ENCODE results near the gene WNT8B.

Gene WNT8B

GRCh38 chr10:100468978-100469377, 6.2 kb downstream of the WNT8B start:
- no peak overlapping the region for H3K9ac ChIP-seq (ENCODE audit: low read depth, low read length, poor library complexity, severe bottlenecking)
- no peaks in the 10 kb centered on the region for H3K9me2 ChIP-seq (replicated peaks; ENCODE audit: low read depth, low read length)
- H3K79me2 ChIP-seq (ENCODE audit: insufficient read depth, low read length) = no peaks in the 10 kb centered on the region
- H3F3A ChIP-seq (ENCODE audit: low read depth) = no peaks in the 10 kb centered on the region
- H3K27me3 ChIP-seq (ENCODE audit: insufficient read depth, low read length, poor library complexity, severe bottlenecking) = no peaks in the 10 kb centered on the region
- H3K4me1 ChIP-seq (ENCODE audit: insufficient read depth, low read length, poor library complexity, severe bottlenecking) = no peaks in the 10 kb centered on the region
- H3K4me3 ChIP-seq (ENCODE audit: low read length, poor library complexity, severe bottlenecking) = no peak overlapping the region
- H4K20me1 ChIP-seq (ENCODE audit: insufficient read depth, low read length, poor library complexity, severe bottlenecking) = no peaks in the 10 kb centered on the region
- H3K4me2 ChIP-seq (ENCODE audit: low read depth, low read length, poor library complexity, severe bottlenecking) = no peak overlapping the region
- no peak overlapping the region for H2AFZ ChIP-seq (ENCODE audit: low read length)
- H3K9me3 ChIP-seq (ENCODE audit: insufficient read depth, low read depth, low read length) = no peaks in the 10 kb centered on the region
- H3K36me3 ChIP-seq (ENCODE audit: insufficient read depth, low read length) = no peaks in the 10 kb centered on the region
- TF ChIP-seq EZH2phosphoT487 (IDR thresholded peaks at IDR 0.05; ENCODE audit: borderline replicate concordance) = no peak
- no peak for TF ChIP-seq CTCF (conservative IDR thresholded peaks at IDR 0.05; ENCODE audit: low read length)

GRCh38 chr10:100469756-100470155, 6.9 kb downstream of the WNT8B start:
- H3K4me1 ChIP-seq (ENCODE audit: insufficient read depth, low read length, poor library complexity, severe bottlenecking) = no peaks in the 10 kb centered on the region
- TF ChIP-seq EZH2phosphoT487 (IDR thresholded peaks at IDR 0.05; ENCODE audit: borderline replicate concordance) (no peak), CTCF (conservative IDR thresholded peaks at IDR 0.05; ENCODE audit: low read length) (no peak)
- H3K79me2 ChIP-seq (ENCODE audit: insufficient read depth, low read length) = no peaks in the 10 kb centered on the region
- no peaks in the 10 kb centered on the region for H4K20me1 ChIP-seq (ENCODE audit: insufficient read depth, low read length, poor library complexity, severe bottlenecking)
- H3K4me3 ChIP-seq (ENCODE audit: low read length, poor library complexity, severe bottlenecking) = no peak overlapping the region
- no peaks in the 10 kb centered on the region for H3F3A ChIP-seq (ENCODE audit: low read depth)
- H3K9me2 ChIP-seq (replicated peaks; ENCODE audit: low read depth, low read length) = no peaks in the 10 kb centered on the region
- no peaks in the 10 kb centered on the region for H3K36me3 ChIP-seq (ENCODE audit: insufficient read depth, low read length)
- no peak overlapping the region for H2AFZ ChIP-seq (ENCODE audit: low read length)
- no peaks in the 10 kb centered on the region for H3K9me3 ChIP-seq (ENCODE audit: insufficient read depth, low read depth, low read length)
- no peaks in the 10 kb centered on the region for H3K27me3 ChIP-seq (ENCODE audit: insufficient read depth, low read length, poor library complexity, severe bottlenecking)
- H3K4me2 ChIP-seq (ENCODE audit: low read depth, low read length, poor library complexity, severe bottlenecking) = no peak overlapping the region
- no peak overlapping the region for H3K9ac ChIP-seq (ENCODE audit: low read depth, low read length, poor library complexity, severe bottlenecking)

- H3K36me3 ChIP-seq (ENCODE audit: insufficient read depth, low read length) = no peaks in the 10 kb centered on the region
- H3K4me2 ChIP-seq (ENCODE audit: low read depth, low read length, poor library complexity, severe bottlenecking) = no peak overlapping the region
- H3K79me2 ChIP-seq (ENCODE audit: insufficient read depth, low read length) = no peaks in the 10 kb centered on the region
- H3K9me3 ChIP-seq (ENCODE audit: insufficient read depth, low read depth, low read length) = no peaks in the 10 kb centered on the region
- TF ChIP-seq EZH2phosphoT487 (IDR thresholded peaks at IDR 0.05; ENCODE audit: borderline replicate concordance) (no peak), CTCF (conservative IDR thresholded peaks at IDR 0.05; ENCODE audit: low read length) (no peak)
- no peaks in the 10 kb centered on the region for H4K20me1 ChIP-seq (ENCODE audit: insufficient read depth, low read length, poor library complexity, severe bottlenecking)
- no peaks in the 10 kb centered on the region for H3K4me1 ChIP-seq (ENCODE audit: insufficient read depth, low read length, poor library complexity, severe bottlenecking)
- H3F3A ChIP-seq (ENCODE audit: low read depth) = no peaks in the 10 kb centered on the region
- H3K9ac ChIP-seq (ENCODE audit: low read depth, low read length, poor library complexity, severe bottlenecking) = no peak overlapping the region
- H3K4me3 ChIP-seq (ENCODE audit: low read length, poor library complexity, severe bottlenecking) = no peak overlapping the region
- H2AFZ ChIP-seq (ENCODE audit: low read length) = no peak overlapping the region
- H3K27me3 ChIP-seq (ENCODE audit: insufficient read depth, low read length, poor library complexity, severe bottlenecking) = no peaks in the 10 kb centered on the region
- no peaks in the 10 kb centered on the region for H3K9me2 ChIP-seq (replicated peaks; ENCODE audit: low read depth, low read length)
These were observed 7.6 kb downstream of the WNT8B start for GRCh38 chr10:100470367-100470766.
